Muscle of back (tissue), 11 donors: ENCODE data around the gene FAM227B. TPM values are rescaled to one million over a fixed set of nuclear protein-coding genes. Genes with fewer than 3 reads are reported as not detected.
A peak's percentile ranks its signal among the peaks of the same experiment; 100 is the strongest.
"Not testable (repeated sequence)": the region's sequence is repeated elsewhere in the genome, so short reads cannot be mapped to it uniquely, and the experiment has no call there.

Experiments
- DNase-seq, 3 donors: peaks; one replicate each; pipeline versions ENCODE4 v3.0.0 to v3.0.0-alpha.2; 2013
- polyA plus RNA-seq, 10 donors: library from polyadenylated mRNA; unstranded; fragments of 120-200 nt; gene quantifications; one replicate each; pipeline ENCODE4 v1.2.1, GENCODE V29; 2013; ENCODE audit not compliant: insufficient read length in 10 of 10

The FAM227B gene
- polyA plus RNA-seq, 10 donors: 6.5 to 9.0 (median 7.1) TPM

DNA sequence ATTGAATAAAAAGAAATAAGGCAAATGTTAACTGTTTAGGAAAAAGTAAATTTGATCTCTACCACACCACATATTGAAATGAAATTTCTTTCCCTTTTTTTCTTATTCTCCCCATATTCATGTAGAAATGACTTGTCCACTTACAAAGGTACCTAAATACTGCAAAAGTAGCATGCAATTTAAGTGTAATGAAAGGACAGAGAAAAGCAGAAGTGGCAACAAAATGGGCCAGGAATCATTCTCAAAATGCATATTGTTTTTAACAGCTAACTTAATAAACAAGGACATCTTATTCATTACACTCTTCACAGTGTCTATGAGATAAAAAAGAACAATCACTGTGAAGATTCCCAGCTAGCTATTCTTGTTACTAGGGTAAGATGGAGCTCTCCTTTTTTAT is 238.2 kb downstream of the FAM227B start:
- no peak for DNase-seq

DNA sequence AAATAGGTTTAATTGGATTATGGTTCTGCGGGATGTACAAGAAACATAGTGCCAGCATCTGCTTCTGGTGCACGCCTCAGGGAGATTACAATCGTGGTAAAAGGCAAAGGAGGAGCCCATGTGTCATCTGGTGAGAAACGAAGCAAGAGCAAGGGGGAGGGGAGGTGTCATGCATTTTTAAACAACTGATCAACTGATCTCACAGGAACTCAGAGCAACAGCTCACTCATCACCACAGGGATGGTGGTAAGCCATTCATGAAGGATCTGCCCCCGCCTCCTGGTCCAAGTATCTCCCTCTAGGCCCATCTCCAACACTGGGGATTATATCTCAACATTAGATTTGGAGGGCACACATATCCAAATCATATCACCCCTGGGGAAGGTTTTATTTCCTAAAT is 239.7 kb downstream of the FAM227B start:
- DNase-seq: no peak

DNA sequence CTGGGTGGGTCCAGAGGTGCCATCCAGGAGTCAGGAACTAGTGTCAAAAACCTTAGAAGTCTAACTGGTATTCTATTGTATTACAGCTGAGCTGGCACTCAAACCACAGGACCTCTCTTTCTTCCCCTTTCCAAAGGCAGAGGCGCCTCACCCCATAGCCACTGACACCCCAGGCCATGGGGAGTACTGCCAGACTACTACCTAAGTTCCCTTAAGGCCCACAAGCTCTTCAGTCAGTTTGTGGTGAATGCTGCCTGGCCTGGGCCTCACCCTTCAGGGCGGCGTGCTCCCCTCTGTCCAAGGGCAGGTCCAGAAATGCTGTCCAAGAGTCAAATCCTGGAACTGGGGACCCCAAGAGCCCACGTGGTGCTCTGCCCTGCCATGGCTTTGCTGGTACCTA is 240.6 kb downstream of the FAM227B start:
- DNase-seq: no peak

DNA sequence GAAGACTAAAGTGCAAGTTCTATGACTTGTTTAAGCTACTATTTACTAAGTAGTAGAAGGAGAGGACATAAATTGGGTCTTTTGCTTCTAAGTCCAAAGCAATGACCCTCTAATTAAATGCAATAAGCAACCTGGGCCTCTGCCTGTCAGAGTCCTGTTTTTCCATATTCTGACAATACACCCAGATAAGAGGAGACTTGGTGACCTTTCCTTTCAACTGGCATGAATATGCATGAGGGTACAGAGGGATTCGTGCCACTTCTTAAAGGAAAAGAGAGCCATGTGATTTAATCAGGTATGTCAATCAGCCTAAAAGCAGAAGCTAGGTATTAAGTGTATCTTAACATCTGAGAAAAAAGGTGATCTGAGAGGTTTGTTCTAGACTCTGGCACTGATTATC is 248.3 kb downstream of the FAM227B start:
- DNase-seq: no peak

DNA sequence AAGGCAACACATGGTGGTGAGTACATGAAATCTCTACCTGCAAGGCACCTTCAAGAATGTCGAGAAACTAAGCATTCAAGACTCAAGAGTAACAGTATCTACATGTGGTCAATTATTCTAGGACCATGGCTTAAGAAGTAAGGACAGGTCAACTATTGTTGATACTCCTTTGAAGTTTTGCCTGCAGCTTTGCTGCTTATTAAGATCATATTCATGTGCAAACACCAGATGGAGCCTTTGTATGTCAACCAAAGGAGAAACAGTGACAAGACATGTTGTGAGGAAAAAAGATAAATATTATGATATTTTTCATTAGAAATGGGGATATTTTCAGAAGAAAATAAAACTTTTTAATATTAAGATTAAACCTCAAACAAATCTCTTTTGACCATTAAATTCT is 249.8 kb downstream of the FAM227B start:
- DNase-seq: peak; percentile 6 to 28 (median 22)

DNA sequence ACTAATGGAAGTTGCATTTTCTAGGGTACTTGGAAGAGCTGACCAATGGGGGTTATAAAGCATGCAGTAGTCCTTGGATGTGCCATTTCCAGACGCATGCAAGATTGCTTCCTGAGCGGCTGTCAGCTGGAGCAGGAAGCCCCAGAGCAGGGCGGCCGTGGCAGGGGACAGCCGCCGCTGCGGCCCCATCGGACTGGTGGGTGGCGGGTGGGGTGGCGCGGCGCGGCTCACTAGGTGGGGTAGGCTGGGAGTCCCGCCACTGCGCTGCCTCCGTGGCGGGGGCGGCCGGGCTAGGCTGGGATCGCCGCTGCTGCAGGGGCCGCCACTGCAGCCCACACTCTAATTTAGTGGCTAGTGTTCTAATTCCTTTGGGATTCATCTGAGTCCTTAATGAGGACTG is 254.1 kb downstream of the FAM227B start:
- no peak for DNase-seq

DNA sequence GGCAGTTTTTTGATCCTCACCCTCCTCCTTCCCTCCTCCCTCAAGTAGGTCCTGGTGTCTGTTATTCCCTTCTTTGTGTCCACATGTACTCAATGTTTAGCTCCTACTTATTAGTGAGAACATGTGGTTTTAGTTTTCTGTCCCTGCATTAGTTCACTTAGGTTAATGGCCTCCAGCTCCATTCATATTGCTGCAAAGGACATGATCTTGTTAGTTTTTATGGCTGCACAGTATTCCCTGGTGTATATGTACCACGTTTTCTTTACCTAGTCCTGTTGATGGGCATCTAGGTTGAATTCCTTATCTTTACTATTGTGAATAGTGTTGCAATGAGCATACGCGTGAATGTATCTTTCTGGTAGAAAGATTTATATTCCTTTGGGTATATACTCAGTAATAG is 259.2 kb downstream of the FAM227B start:
- DNase-seq: no peak

DNA sequence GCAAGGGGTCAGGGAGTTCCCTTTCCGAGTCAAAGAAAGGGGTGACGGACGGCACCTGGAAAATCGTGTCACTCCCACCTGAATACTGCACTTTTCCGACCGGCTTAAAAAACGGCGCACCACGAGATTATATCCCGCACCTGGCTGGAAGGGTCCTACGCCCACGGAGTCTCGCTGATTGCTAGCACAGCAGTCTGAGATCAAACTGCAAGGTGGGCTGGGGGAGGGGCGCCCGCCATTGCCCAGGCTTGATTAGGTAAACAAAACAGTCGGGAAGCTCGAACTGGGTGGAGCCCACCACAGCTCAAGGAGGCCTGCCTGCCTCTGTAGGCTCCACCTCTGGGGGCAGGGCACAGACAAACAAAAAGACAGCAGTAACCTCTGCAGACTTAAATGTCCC is 266.2 kb downstream of the FAM227B start:
- not testable (repeated sequence) for DNase-seq

DNA sequence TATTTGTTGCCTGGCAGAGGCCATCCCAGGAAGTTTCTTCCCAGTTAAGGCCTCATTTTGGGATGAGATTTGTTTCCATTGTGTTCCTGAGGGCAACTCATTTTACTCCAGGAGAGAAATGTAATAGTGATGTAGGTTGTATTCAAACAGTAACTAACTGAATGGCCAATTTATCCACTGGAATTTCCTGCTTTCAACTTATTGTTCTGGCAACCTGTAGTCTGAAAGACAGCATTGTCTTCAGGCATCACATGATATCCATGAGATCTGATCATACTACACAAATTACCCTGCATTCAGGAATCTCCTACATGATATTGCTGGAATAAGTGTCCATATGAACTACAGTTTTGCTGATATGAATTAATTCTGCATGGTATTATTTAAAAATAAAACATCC is 277.1 kb downstream of the FAM227B start:
- no peak for DNase-seq

DNA sequence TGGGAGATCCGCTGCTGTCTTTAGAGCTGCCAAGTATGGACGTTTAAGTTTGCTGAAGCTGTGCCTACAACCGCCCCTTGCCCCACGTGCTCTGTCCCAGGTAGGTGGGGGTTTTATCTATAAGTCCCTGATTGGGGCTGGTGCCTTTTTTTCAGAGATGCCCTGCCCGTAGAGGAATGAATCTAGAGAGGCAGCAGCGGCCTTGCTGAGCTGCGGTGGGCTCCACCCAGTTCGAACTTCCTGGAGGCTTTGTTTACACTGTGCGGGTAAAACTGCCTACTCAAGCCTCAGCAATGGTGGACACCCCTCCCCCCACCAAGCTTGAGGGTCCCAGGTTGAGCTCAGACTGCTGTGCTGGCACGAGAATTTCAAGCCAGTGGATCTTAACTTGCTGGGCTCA is 281.0 kb downstream of the FAM227B start:
- no peak for DNase-seq

DNA sequence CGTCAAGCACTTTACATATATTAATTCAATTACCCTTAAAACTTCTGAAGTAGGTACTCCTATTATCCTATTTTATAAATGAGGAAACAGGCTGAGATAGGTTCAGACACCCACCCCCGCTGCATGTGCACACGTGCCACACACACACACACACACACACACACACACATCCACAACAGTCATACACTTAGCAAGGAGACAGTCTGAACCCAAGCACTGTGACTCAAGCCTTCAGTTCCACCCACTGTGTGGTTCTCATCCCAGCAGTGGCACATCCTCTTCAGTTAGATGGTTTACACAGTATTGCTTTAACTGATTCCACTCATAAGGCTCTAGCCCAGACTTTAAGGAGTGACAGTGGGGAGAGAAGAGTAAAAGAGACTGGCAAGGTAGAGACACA is 288.7 kb downstream of the FAM227B start:
- no peak for DNase-seq

DNA sequence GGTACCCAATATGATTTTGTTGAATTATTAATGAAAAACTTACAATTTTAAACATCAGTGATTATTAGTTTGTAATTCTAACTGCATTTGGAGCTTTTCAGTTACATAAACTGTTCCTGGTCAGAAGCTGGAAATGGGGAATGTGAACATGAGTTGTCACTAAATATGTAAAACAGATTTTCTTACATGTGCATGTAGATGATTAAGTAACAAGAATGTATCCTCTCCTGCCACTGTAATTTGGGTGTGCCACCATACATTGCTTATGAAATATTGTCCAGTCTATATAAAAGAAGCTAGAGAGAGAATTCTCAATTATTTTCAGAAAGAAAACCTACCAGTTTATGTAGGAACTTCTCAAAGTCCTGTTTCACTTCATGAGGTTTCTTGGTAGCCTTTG is 289.2 kb downstream of the FAM227B start:
- no peak for DNase-seq

DNA sequence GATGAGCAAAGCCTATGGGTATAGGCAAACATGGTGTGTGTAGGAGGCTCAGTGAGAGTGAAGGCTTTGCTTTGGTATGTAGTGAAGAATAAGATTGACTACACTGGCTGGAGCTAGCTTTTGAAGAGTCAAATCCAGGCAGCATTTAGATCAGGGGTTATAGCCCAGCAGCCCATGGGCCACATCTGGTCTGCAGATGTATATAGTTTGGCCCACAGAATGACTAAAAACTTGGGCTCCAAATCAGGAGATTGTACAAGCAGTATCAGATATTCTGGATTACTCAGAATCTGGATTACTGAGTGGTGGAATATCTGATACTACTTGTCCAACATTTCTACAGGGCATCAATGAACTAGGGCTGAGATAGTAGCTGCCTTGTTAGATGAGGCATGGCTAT is 290.5 kb downstream of the FAM227B start:
- DNase-seq: no peak

DNA sequence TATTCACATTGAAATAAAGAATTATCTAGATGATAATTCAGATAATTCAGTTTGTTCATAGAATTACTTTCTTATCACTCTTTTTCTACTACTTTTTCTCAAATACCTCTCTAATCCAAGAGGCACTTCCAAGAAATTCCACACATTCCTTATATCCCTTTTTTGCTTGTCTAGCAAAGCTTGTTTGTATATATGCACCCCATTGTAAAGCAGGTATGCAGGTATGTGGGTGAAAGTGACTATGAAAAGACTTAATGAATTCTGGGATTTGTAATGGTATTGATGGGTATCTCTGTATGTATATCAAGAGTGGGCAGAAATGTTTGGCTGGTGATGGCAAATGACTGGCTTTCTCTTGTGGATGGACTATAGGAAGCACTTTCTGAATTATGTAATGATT is 291.7 kb downstream of the FAM227B start:
- no peak for DNase-seq

DNA sequence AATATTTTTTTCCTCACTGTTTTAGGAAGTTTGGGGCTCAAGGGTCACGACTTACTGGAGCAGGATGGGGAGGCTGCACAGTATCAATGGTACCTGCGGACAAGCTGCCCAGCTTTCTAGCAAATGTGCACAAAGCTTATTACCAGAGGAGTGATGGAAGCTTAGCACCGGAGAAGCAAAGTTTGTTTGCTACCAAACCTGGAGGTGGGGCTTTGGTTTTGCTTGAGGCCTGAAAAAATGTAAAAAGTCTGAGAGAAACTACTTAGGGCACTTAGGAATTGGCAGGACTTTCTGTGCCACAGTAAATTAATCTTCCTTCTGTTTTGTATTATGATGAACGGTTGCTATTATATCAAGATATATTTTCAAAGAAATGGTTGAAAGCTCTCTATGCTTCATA is 292.7 kb downstream of the FAM227B start:
- DNase-seq: no peak

DNA sequence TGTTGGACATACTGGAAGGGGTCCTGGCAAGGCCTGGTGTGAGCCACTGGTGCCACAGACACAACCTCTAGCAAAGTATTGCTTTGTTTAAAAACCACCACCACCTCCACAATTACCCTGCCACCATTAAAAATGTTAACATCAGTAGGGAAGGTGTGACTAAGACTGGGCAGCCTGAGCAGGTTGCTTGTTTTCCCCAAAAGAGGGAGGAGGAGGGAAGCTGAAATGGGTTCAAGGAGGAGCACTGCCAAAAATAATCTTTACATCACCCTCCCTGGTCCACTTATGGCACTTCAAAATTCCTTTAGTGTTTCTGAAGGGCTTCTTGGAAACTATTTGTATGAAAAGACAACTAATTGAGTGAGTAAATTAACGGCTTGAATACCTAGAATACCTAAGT is 297.4 kb downstream of the FAM227B start:
- no peak for DNase-seq

DNA sequence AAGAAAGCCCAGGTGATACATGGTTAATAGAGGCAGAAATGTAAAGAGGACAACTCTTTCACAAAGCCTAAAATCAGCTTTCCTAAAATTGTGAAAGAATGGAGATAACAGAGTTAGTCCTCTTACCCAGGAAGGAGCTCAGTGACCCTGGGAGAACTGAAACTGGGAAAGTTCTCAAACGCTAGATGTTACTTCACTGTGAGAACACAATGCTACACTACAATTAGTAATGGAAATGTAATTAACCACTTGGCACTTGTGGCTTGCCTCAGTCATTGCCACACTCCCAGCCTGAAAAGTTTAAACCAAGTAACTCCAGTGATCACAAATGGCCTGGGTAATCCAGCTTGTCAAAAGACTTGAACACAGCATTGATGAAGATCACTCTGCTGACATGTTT is 300.3 kb downstream of the FAM227B start:
- no peak for DNase-seq

DNA sequence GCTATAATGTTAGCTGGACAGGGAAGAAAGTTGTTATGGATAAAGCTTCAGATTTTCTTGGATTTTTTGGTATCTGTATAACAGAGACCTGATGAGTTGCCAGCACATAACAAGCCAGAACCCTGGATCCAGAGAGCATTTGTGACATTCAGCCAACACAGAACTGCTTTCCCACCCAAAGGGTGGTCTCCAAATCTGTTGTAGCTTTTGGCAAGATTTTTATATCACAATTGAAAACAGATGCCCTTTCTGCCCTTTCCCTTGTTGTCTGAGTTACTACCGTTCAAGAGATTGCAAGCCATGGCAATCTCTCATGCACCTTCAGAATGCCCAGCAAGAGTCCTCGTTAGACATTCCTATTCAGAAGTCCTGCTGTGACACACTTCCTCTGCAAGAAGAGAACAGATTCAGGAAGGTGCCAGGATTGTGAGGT is 305.2 kb downstream of the FAM227B start:
- DNase-seq: peak in 2 of 3 donors; percentile 55 to 78

DNA sequence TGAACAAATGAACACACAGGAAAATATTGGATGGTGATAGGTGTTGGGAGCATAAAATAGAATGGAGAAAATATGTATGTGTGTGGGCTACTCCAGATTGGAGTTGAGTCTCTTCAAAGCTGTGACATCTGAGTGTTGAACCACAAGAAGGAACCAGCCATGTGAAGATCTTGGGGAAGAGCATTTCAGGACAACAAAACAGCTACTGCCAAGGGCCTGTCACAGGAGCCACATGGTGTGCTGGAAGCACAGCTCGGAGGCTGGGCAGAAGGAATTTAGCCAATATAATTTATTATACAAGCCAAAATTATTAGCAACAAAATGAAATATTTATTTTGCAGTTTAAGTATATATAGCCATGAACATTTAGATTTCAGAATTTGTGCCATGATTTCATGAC is 305.9 kb downstream of the FAM227B start:
- peak in 2 of 3 donors; percentile 24 to 46 for DNase-seq

DNA sequence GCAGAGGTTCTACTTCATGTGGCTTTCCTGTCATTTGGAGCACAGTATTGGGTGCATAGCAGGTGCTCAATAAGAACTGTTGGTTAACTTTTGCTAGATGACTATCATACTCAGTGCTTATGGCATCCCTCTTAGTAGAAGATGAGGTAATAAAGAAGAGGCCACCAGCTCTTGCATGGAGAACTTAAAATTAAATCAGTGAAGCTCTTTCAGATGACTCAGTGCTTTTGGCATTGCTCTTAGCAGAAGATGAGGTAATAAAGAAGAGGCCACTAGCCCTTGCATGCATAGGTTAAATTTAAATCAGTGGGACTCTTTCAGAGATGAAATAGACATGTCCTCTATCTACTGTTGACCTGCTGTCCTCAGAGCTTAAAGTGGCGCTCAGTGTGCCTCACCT is 307.0 kb downstream of the FAM227B start:
- DNase-seq: peak in 1 of 3 donors; percentile 66

DNA sequence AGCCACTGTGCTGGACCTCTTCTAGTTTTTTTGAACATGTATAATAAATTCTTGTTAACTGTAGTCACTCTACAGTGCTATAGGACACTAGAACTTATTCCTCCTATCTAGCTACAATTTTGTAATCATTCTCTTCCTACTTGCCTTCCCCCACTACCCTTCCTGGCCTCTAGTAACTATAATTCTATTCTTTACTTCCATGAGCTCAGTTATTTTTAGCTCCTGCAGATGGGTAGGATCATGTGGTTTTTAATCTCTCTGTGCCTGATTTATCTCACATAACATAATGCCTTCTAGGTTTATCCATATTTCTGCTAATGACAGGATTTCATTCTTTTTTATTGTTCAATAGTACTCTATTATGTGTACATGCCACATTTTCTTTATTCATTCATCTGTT is 310.7 kb downstream of the FAM227B start:
- no peak for DNase-seq

DNA sequence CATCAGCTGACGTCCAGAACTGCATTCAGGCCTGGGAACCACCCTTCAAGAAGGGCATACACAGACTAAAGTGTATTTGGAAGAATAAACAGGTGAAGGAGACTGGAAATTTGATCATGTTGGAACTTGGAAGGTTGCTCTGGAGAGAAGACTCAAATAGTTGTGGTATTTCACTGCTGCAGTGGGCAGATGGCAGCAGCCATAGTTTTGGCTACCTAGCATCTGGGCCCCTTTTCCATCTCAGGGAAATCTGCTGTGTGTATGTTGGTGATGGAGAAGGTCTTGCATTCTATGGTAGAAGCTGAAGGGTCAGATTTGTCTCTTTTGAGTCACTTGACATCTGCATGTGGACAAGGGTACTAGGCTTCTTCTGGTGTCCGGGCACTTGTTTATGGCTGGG is 311.9 kb downstream of the FAM227B start:
- no peak for DNase-seq

DNA sequence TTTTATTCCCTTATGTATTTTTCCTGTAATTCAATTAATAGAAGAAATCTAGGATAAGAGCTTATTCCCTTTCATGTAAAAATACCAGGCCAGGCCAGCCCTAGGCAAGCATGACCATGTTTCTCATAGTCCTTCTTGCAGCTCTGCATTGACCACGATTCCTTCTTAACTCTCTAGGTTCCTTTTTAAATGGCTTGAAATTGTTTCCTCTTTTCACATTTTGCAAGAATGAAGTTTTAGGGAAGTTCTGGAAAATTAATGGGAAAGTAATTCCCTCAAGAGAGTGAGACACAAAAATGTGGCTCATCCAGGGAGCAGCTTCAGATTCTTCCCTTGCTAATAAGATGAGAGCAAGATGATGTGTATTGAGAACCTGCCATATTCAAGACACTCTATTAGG is 314.1 kb downstream of the FAM227B start:
- DNase-seq: no peak

DNA sequence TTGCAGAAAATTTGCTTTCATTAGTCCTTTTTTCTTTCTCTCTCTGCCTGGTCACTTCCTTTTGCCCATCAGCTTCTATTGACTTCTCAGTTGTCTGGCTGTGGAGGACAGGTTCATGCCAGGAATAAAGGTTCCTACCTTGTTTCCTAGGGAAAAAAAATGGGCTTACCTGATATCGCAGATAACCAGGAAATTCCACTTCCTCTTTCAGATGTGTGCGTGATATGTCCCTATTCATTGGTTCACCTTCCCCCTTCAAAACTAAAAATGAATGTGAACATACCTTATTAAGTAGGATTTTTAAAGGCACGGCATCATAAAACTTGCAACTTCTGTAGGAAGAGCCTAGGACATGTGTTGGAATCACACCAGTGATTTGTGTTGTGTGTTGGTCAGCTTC is 317.6 kb downstream of the FAM227B start:
- no peak for DNase-seq

DNA sequence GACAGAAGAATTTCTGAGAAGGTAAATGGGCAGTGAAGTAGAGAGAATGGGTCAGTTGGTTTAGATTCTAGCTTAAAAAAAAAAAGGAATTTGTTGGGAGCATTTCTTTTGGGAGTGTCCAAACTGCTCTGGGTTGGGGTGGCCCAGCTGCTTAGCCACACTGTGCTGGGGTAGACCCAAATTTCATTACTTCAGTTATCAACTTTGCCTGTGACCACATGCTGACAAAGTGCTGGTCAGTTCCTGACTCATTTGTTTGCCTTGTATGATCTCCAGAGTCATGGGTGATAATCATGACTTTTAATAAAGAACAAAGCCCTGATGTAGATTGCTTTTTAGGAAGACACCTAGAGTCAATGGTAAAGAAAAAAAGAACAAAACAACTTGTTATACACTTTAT is 319.1 kb downstream of the FAM227B start:
- no peak for DNase-seq
